Liver (tissue), 3 donors: ENCODE results near the gene YBX2.

Experiments used
- EGR1 ChIP-seq, 2 donors: IDR thresholded peaks; 2 replicates each; pipeline ENCODE4 v1.6.1; 2016 to 2018; ENCODE audit warnings: antibody characterized with exemption in 2 of 2, low read depth in 2 of 2
- FOXA1 ChIP-seq: IDR thresholded peaks from 2 replicates; pipeline ENCODE4 v1.6.1; 2016; ENCODE audit warnings: antibody characterized with exemption
- GABPA ChIP-seq, 2 donors: IDR thresholded peaks in 1 of 2; conservative IDR thresholded peaks in 1 of 2; 2 replicates each; pipeline ENCODE4 v1.6.1; 2016; ENCODE audit warnings: antibody characterized with exemption in 2 of 2, mild to moderate bottlenecking in 1 of 2, moderate library complexity in 1 of 2
- JUND ChIP-seq, 2 donors: IDR thresholded peaks; 2 replicates each; pipeline ENCODE4 v1.6.1; 2016; ENCODE audit warnings: antibody characterized with exemption in 2 of 2
- RAD21 ChIP-seq, 2 donors: IDR thresholded peaks; 2 replicates each; pipeline ENCODE4 v1.6.1; 2016; ENCODE audit warnings: antibody characterized with exemption in 2 of 2, mild to moderate bottlenecking in 2 of 2
- RXRA ChIP-seq, 2 donors: IDR thresholded peaks; 2 replicates each; pipeline ENCODE4 v1.6.1; 2017 to 2018; ENCODE audit warnings: antibody characterized with exemption in 2 of 2, mild to moderate bottlenecking in 1 of 2
- SP1 ChIP-seq: IDR thresholded peaks from 2 replicates; pipeline ENCODE4 v1.6.1; 2018; ENCODE audit warnings: antibody characterized with exemption, mild to moderate bottlenecking
- TAF1 ChIP-seq: conservative IDR thresholded peaks from 2 replicates; pipeline ENCODE4 v1.6.1; 2016; ENCODE audit warnings: antibody characterized with exemption, mild to moderate bottlenecking
- YY1 ChIP-seq: IDR thresholded peaks from 2 replicates; pipeline ENCODE4 v1.6.1; 2016; ENCODE audit warnings: antibody characterized with exemption, mild to moderate bottlenecking
- TF ChIP-seq, protein P1 (sequence below): IDR thresholded peaks from 2 replicates; pipeline ENCODE4 v1.6.1; 2016; ENCODE audit warnings: antibody characterized with exemption
- TF ChIP-seq, protein P2 (sequence below): fragments of 150-350 bp; IDR thresholded peaks from 2 replicates; pipeline ENCODE4 v1.5.1; 2017; ENCODE audit warnings: improper control_type of control experiment, low read depth, low read length; ENCODE audit not compliant: missing input control
- TF ChIP-seq, protein P3 (sequence below): IDR thresholded peaks from 2 replicates; pipeline ENCODE4 v1.6.1; 2016; ENCODE audit warnings: antibody characterized with exemption
- TF ChIP-seq, protein P4 (sequence below): IDR thresholded peaks from 2 replicates; pipeline ENCODE4 v1.6.1; 2016; ENCODE audit warnings: antibody characterized with exemption, mild to moderate bottlenecking
- donor health status: healthy.
- donor health status: healthy.

DNA sequence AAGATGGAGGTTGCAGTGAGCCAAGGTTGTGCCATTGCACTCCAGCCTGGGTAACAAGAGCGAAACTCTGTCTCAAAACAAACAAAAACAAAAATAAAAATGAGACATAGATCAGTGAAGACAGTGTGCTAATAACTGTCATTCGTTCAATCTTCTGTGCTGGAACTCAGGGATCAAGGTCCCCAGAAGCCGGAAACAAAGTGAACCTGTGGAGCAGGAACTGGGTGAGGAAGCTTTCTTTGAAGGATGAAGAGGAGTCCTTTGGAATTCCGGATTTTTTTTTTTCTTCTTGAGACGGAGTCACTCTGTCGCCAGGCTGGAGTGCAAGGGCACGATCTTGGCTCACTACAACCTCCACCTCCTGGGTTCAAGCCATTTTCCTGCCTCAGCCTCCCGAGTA lies 15.0 kb downstream of the YBX2 start:
- no peak for TF ChIP-seq FOXA1
- TF ChIP-seq, protein P1, sequence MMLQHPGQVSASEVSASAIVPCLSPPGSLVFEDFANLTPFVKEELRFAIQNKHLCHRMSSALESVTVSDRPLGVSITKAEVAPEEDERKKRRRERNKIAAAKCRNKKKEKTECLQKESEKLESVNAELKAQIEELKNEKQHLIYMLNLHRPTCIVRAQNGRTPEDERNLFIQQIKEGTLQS, result no peak
- no peak for TF ChIP-seq GABPA (IDR thresholded peaks at IDR 0.05 in 1 of 2, conservative IDR thresholded peaks at IDR 0.05 in 1 of 2)
- TF ChIP-seq, protein P2, sequence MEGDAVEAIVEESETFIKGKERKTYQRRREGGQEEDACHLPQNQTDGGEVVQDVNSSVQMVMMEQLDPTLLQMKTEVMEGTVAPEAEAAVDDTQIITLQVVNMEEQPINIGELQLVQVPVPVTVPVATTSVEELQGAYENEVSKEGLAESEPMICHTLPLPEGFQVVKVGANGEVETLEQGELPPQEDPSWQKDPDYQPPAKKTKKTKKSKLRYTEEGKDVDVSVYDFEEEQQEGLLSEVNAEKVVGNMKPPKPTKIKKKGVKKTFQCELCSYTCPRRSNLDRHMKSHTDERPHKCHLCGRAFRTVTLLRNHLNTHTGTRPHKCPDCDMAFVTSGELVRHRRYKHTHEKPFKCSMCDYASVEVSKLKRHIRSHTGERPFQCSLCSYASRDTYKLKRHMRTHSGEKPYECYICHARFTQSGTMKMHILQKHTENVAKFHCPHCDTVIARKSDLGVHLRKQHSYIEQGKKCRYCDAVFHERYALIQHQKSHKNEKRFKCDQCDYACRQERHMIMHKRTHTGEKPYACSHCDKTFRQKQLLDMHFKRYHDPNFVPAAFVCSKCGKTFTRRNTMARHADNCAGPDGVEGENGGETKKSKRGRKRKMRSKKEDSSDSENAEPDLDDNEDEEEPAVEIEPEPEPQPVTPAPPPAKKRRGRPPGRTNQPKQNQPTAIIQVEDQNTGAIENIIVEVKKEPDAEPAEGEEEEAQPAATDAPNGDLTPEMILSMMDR, result no peak
- TF ChIP-seq, protein P3, sequence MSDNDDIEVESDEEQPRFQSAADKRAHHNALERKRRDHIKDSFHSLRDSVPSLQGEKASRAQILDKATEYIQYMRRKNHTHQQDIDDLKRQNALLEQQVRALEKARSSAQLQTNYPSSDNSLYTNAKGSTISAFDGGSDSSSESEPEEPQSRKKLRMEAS, result no peak
- TF ChIP-seq, protein P4, sequence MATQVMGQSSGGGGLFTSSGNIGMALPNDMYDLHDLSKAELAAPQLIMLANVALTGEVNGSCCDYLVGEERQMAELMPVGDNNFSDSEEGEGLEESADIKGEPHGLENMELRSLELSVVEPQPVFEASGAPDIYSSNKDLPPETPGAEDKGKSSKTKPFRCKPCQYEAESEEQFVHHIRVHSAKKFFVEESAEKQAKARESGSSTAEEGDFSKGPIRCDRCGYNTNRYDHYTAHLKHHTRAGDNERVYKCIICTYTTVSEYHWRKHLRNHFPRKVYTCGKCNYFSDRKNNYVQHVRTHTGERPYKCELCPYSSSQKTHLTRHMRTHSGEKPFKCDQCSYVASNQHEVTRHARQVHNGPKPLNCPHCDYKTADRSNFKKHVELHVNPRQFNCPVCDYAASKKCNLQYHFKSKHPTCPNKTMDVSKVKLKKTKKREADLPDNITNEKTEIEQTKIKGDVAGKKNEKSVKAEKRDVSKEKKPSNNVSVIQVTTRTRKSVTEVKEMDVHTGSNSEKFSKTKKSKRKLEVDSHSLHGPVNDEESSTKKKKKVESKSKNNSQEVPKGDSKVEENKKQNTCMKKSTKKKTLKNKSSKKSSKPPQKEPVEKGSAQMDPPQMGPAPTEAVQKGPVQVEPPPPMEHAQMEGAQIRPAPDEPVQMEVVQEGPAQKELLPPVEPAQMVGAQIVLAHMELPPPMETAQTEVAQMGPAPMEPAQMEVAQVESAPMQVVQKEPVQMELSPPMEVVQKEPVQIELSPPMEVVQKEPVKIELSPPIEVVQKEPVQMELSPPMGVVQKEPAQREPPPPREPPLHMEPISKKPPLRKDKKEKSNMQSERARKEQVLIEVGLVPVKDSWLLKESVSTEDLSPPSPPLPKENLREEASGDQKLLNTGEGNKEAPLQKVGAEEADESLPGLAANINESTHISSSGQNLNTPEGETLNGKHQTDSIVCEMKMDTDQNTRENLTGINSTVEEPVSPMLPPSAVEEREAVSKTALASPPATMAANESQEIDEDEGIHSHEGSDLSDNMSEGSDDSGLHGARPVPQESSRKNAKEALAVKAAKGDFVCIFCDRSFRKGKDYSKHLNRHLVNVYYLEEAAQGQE, result no peak
- TF ChIP-seq RAD21 (IDR thresholded peaks at IDR 0.05), result no peak
- no peak for TF ChIP-seq YY1
- TF ChIP-seq JUND (IDR thresholded peaks at IDR 0.05), result no peak
- no peak for TF ChIP-seq TAF1
- no peak for TF ChIP-seq SP1
- no peak for TF ChIP-seq RXRA (IDR thresholded peaks at IDR 0.05)
- TF ChIP-seq EGR1 (IDR thresholded peaks at IDR 0.05; ENCODE audit: low read depth in 2 of 2), result no peak
